ENCODE results near the gene INSM1. TPM values are rescaled to one million over a fixed set of nuclear protein-coding genes. Genes with fewer than 3 reads are reported as not detected.

The INSM1 gene
- total RNA-seq, 1 experiment from 2014 or later, result 0.05 TPM

DNA sequence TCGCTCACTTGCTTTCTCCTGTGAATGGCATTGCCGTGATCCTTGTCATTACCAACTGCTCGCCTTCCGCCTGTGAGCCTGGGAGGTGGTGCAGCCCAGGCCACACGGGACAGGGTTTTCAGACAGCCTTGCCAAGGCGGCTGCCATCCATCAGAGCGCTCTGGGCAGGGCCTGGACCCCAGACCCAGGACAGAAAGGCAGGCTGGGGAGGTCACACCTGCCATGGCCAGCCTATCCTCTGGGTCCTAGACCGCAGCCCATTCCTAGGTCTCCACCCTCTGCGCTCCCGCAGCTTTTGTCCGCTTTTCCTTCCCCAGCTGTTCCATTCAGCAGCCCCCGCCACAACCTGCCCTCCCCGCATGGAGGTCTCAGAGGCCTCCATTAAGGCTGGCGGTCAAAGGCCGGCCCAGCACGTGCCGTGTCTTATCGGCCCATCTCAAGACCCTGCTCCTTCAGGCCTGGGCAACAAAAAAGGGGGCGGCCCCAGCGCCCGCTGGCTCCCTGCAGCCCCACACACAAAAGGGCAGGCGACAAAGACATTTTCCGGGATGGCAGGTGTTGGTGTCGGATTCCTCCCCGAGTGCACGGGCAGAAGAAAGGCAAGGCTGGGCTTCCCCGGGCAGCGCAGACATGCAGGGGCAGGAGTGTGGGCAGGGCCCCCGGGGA, 28.1 kb downstream of the INSM1 start:
- in situ Hi-C loops (cut with HindIII; ENCODE audit: low pct_unique_long_range_greater_than_20kb, low sequenced_read_pairs) (no loop called here), intact Hi-C loops (cut with micrococcal nuclease; ENCODE audit: unreplicated experiment) (no loop called here)
- no peak for DNase-seq (ENCODE audit: low read depth, low spot score)
- ChIA-PET POLR2A (no interaction called here), CTCF (no interaction called here)
- TF ChIP-seq, protein P1, sequence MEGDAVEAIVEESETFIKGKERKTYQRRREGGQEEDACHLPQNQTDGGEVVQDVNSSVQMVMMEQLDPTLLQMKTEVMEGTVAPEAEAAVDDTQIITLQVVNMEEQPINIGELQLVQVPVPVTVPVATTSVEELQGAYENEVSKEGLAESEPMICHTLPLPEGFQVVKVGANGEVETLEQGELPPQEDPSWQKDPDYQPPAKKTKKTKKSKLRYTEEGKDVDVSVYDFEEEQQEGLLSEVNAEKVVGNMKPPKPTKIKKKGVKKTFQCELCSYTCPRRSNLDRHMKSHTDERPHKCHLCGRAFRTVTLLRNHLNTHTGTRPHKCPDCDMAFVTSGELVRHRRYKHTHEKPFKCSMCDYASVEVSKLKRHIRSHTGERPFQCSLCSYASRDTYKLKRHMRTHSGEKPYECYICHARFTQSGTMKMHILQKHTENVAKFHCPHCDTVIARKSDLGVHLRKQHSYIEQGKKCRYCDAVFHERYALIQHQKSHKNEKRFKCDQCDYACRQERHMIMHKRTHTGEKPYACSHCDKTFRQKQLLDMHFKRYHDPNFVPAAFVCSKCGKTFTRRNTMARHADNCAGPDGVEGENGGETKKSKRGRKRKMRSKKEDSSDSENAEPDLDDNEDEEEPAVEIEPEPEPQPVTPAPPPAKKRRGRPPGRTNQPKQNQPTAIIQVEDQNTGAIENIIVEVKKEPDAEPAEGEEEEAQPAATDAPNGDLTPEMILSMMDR (IDR thresholded peaks at IDR 0.05), result no peak
- TF ChIP-seq, protein P2, sequence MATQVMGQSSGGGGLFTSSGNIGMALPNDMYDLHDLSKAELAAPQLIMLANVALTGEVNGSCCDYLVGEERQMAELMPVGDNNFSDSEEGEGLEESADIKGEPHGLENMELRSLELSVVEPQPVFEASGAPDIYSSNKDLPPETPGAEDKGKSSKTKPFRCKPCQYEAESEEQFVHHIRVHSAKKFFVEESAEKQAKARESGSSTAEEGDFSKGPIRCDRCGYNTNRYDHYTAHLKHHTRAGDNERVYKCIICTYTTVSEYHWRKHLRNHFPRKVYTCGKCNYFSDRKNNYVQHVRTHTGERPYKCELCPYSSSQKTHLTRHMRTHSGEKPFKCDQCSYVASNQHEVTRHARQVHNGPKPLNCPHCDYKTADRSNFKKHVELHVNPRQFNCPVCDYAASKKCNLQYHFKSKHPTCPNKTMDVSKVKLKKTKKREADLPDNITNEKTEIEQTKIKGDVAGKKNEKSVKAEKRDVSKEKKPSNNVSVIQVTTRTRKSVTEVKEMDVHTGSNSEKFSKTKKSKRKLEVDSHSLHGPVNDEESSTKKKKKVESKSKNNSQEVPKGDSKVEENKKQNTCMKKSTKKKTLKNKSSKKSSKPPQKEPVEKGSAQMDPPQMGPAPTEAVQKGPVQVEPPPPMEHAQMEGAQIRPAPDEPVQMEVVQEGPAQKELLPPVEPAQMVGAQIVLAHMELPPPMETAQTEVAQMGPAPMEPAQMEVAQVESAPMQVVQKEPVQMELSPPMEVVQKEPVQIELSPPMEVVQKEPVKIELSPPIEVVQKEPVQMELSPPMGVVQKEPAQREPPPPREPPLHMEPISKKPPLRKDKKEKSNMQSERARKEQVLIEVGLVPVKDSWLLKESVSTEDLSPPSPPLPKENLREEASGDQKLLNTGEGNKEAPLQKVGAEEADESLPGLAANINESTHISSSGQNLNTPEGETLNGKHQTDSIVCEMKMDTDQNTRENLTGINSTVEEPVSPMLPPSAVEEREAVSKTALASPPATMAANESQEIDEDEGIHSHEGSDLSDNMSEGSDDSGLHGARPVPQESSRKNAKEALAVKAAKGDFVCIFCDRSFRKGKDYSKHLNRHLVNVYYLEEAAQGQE (IDR thresholded peaks at IDR 0.05; ENCODE audit: insufficient read depth in 1 of 2, low read depth in 2 of 2, low read length in 1 of 2), result no peak
- TF ChIP-seq POLR2AphosphoS5 (IDR thresholded peaks at IDR 0.05; ENCODE audit: low read depth, low read length) (no peak), TCF7L2 (IDR thresholded peaks at IDR 0.05; ENCODE audit: low read depth, low read length) (no peak), SIN3A (IDR thresholded peaks at IDR 0.05; ENCODE audit: borderline replicate concordance, insufficient read depth, low read depth, low read length) (no peak)
- ATAC-seq, result no peak
- no peaks in the 10 kb centered on the region for H3K36me3 ChIP-seq (ENCODE audit: control insufficient read depth, insufficient read depth, low read length)
- no peaks in the 10 kb centered on the region for H3K27me3 ChIP-seq (ENCODE audit: control insufficient read depth, insufficient read depth, low read length)
- no peaks in the 10 kb centered on the region for H3K4me1 ChIP-seq (ENCODE audit: control insufficient read depth, insufficient read depth, low read length)
- BruUV-seq (replicated peaks), result no TSS peak
- no peaks in the 10 kb centered on the region for H3K9me3 ChIP-seq (ENCODE audit: control insufficient read depth, insufficient read depth, low read depth, low read length)
- no peak overlapping the region for H3K27ac ChIP-seq (ENCODE audit: low read length)
- H3K4me3 ChIP-seq (ENCODE audit: low read depth in 2 of 2, low read length in 2 of 2), result no peak overlapping the region

- ChIA-PET CTCF (no interaction called here), POLR2A (no interaction called here)
- H3K36me3 ChIP-seq (ENCODE audit: control insufficient read depth, insufficient read depth, low read length), result no peaks in the 10 kb centered on the region
- TF ChIP-seq, protein P1 (IDR thresholded peaks at IDR 0.05), result no peak
- TF ChIP-seq, protein P2 (IDR thresholded peaks at IDR 0.05; ENCODE audit: insufficient read depth in 1 of 2, low read depth in 2 of 2, low read length in 1 of 2), result no peak
- BruUV-seq (replicated peaks), result no TSS peak
- H3K4me1 ChIP-seq (ENCODE audit: control insufficient read depth, insufficient read depth, low read length), result no peaks in the 10 kb centered on the region
- no peaks in the 10 kb centered on the region for H3K27me3 ChIP-seq (ENCODE audit: control insufficient read depth, insufficient read depth, low read length)
- no peak overlapping the region for H3K27ac ChIP-seq (ENCODE audit: low read length)
- in situ Hi-C loops (cut with HindIII; ENCODE audit: low pct_unique_long_range_greater_than_20kb, low sequenced_read_pairs) (no loop called here), intact Hi-C loops (cut with micrococcal nuclease; ENCODE audit: unreplicated experiment) (no loop called here)
- ATAC-seq, result no peak
- no peak for DNase-seq (ENCODE audit: low read depth, low spot score)
- no peaks in the 10 kb centered on the region for H3K9me3 ChIP-seq (ENCODE audit: control insufficient read depth, insufficient read depth, low read depth, low read length)
- H3K4me3 ChIP-seq (ENCODE audit: low read depth in 2 of 2, low read length in 2 of 2), result no peak overlapping the region
Measured at GRCh38 chr20:20396794-20397193, 28.9 kb downstream of the INSM1 start.
